ENCODE results near the gene SMIM9.
"Not testable (repeated sequence)": the region's sequence is repeated elsewhere in the genome, so short reads cannot be mapped to it uniquely, and the experiment has no call there.

Gene SMIM9

GRCh38 chrX:154834562-154834961 is at the start of gene SMIM9:
Gene SMIM9, minus strand, starts transcription at chrX:154834662. Its CDS starts 3,806 bp downstream, at chrX:154830856.
- DNase-seq, result no peak

DNA sequence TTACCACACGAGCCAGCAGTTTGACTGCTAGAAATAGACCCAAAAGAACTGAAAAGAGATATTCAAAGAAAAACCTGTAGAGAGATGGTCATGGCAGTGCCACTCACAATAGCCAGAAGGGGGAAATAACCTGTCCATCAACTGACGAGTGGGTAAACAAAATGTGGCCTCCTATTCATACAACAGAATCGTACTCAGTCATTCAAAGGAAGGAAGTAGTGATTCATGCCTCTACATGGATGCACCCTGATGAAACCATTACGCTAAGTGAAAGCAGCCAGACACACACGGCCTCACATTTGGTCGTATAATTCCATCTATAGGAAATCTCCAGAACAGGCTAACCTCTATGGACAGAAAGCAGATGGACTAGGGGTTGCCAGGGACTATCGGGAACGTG is 49.6 kb upstream of the SMIM9 start:
- not testable (repeated sequence) for DNase-seq

DNA sequence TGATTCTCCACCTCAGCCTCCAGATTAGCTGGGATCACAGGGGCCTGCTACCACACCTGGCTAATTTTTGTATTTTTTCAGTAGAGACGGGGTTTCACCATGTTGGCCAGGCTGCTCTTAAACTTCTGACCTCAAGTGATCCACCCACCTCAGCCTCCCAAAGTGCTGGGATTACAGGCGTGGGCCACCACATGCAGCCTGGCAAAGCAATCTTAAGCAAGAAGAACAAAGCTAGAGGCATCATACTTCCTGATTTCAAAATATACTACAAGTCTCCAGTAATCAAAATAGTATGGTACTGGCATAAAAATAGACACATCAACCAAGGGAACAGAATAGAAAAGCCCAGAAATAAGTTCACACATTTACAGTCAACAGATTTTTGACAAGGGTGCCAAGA is 38.9 kb upstream of the SMIM9 start:
- DNase-seq, result no peak

- not testable (repeated sequence) for DNase-seq
These were observed 34.1 kb upstream of the SMIM9 start for GRCh38 chrX:154868522-154868921.

DNA sequence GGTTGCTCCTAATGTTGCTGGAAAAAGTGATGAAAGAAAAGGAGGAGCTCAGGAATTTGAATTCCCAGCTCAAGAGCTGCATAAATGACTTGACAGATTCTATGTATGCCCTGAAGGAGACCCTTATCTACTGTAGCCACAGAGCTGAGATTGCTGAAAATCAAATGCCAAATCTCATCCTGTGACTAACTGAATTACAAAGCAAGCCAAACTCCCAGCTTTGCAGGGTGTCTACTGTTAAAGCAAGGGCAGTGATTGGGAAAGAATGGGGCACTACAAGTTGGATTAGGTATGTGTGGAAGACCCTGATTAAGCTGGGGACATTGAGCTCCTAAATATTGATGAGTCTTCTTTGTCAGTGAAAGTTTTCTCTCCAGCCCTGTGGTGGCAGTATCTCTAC is 20.8 kb upstream of the SMIM9 start:
- no peak for DNase-seq

GRCh38 chrX:154850957-154851611 is 16.6 kb upstream of the SMIM9 start:
- no peak for DNase-seq

- DNase-seq, result peak; percentile 31
These were observed 6.4 kb upstream of the SMIM9 start for GRCh38 chrX:154840856-154841255.

- DNase-seq, result no peak
These were observed 1.7 kb upstream of the SMIM9 start for GRCh38 chrX:154836163-154836562.

GRCh38 chrX:154833746-154834274 is 652 bp downstream of the SMIM9 start:
- DNase-seq, result no peak

DNA sequence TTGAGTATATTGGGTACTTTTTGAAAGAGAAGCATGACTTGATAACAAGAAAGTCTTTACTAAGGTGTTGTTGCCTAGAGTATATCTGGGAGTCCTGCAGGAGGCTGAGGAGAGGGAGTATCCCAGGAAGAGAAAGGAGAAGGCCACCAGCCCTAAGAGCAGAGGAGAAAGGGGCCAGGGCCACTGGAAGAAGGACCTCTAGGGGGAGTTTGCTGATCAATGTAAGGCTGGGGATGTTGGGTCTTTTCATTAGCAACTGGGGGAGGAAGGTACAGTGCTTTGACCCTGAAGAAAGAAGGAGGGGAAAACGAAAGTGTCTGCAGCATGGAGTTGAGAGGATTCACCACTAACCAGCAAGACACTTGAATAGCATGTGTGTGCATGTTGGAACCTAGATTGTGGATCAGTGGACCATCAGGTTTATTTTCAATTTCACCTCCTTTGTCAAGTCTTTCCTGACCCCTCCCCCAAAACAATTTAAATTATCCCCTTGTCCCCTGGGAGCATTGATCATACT is 4.5 kb downstream of the SMIM9 start:
- DNase-seq, result no peak

- DNase-seq, result no peak
These were observed 5.3 kb downstream of the SMIM9 start for GRCh38 chrX:154829134-154829533.

DNA sequence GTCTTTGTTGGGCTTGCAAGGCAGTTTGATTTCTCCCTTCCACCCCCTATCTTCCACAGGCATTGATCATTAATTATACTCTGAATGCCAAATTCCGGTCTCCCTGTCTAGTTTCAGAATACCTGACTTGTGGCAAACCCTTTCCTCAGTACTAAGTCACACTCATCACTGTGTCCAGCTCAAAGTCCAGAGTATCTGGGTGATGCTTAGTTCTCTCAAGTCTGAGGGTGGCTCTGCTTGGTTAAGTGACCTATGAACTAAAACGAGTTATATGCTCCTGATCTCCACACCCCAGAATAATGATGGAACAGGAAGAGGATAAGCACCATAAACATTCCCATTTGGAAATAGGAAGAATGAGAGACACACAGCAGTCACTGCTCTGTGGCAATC is 6.5 kb downstream of the SMIM9 start:
- no peak for DNase-seq

GRCh38 chrX:154827194-154828015 is 7.1 kb downstream of the SMIM9 start:
- peak; percentile 61 for DNase-seq

- DNase-seq, result not testable (repeated sequence)
These were observed 8.9 kb downstream of the SMIM9 start for GRCh38 chrX:154825586-154825985.

DNA sequence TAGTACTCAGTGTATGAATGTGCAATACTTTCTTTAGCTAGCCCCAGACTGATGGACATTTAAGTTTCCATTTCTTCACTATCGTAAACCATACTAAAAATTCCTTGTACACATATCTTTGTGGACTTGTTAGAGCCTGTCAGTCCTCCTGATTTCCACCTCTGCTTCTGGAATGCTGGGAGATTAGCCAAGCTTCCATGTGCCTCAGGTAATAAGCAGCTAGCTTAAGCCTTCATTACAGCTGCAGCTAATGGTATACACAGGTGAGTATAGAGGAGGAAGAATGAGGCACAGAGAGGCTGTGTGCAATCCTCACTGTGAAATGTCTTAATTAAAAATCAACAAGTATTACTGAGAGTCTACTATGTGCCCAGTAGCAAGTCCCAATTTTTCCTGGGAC is 9.8 kb downstream of the SMIM9 start:
- DNase-seq, result no peak

DNA sequence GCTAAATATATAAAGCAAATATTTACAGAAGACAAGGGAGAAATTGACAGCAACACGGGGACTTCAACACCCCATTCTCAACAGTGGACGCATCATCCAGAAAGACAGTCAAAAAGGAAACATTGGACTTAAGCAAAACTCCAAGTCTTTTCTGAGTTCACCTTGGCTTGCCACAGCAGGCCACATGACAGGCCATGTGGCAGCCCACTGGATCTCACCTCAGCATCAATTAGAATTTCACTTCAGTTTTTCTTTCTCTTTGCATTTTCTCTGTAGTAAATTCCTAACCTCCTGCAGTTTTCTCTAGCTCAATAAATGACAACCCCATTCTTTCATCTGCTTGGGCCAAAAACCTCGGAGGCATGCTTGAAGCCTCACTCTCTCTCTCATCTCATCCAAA is 12.4 kb downstream of the SMIM9 start:
- no peak for DNase-seq

GRCh38 chrX:154821523-154821922 is 12.9 kb downstream of the SMIM9 start:
- no peak for DNase-seq

DNA sequence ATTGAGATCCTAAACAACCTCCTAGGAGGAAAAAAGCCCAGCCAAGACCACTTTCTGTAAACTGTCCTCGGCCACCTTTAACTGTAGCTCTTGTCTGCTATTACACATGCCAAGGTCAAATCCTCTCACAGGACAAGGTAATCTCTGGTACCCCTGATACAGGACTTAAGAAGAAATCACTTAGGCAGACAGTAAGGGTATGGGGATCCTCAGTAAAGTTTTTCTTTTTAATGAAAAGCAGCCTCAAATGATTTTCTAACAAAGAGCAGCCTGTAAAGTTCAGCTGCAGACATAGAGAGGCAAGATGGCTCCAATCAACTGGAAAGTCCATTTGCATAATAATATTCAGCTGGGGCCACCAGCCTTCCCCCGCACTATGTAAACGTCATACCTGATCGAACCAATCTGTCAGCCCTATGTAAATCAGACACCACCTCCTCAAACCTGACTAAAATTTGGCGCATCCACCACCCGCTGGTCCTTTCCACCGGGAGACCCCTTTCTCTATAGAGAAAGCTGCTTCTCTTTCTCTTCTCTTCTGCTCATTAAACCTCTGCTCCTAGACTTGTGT is 14.6 kb downstream of the SMIM9 start:
- DNase-seq, result no peak

DNA sequence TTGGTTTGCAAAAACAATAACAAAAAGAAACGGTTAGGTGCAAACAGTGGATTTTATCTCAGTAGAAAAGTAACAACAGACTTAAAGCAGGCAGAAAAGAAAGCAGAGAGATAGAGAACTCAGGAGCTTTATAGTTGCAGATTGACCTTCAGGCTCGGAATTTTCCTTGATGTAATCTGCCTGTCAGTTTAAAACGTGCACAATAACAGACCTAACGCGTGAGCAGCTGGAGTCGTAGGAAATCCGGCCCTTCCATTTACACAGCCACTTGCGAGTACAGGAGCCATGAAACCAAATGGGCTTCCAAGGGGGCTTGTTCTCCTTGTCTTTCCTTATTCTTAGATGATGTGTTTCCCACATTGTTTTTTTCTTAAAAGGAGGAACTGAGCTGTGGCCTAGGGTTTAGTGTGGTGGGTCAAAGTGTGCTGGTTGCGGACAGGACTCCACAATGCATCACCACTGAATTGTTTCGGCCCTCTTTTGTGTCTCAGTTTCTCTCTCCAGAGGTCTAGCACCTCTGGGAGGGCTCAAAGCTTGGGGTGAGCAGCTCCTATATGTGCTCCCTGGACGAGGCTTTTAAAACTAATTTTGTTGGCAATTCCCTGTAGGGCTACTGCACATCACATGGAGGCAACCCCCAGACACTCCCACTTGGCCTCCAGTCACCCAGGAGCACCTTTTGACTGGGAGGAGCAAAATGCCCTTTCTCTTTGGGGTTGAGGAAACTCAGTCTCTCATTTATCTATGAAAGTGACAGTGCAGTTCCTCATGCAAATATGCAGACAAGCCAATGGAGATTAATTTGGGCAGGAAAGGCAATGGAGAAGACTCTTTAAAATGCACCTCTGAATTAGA is 15.3 kb downstream of the SMIM9 start:
- no peak for DNase-seq

- not testable (repeated sequence) for DNase-seq
These were observed 17.3 kb downstream of the SMIM9 start for GRCh38 chrX:154817048-154817618.

DNA sequence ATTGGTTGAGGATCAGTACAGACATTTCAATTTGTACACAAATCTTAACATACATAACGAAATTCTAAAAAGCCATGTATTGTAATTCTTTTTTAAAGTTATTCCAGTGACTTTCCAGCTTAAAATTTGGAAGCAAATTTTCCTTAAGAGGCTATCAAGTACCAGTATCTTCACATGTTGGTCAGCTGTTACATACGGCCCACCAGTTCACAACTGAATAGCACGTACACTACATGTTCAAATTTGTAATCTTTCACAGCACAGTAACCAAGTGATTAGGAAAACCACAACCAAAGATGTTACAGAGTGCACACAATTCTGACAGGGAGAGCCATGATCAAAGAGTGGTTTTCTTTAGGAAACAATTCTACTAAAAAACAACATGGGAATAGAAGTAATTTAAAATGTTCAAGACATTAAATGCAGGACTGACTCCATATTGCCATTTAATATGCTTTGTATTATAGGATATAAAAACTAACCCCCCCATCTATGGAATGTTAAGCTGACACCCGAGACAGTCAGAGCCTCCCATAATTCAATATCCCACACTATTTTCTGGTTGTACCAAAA is 18.1 kb downstream of the SMIM9 start:
- not testable (repeated sequence) for DNase-seq

DNA sequence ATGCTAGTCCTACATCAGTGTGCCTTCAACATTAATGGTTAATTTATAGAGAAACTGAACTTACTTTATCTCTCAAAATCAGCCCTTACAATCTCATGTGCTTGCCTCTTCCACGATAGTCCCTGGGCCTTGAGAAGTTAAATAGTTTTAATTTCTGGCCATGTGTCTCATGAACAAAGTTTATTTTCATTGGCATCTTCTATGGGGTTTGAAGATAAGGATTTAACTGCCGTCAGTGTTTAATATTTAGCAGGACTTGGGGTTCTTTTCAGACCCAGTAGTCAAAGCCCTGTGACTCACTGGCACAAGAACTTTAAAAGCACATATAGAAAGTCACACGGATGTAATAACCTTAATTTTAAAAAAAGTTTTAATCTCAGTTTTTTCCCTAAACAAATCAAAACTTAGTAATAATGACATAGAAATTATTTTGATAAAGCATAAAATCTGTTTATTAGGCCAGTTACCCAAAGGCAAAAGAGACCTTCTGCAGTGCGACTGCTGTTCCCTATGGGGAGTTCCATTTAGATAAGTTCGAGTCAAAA is 19.1 kb downstream of the SMIM9 start:
- no peak for DNase-seq

Measured in RPMI8226 (cell line).